Loucy (cell line): Measurements from ENCODE around the gene MRPL45.

Experiments
- H2AFZ ChIP-seq: fragments of 200-600 bp; sonication (generic); 2 replicates; pipeline ENCODE4 v1.6.0; 2016; ENCODE audit warnings: antibody characterized with exemption, mild to moderate bottlenecking, low read length, moderate library complexity
- H3F3A ChIP-seq: fragments of 200-600 bp; 2 replicates; pipeline ENCODE4 v1.6.0; 2016; ENCODE audit warnings: antibody characterized with exemption, low read depth, mild to moderate bottlenecking
- H3K27me3 ChIP-seq: fragments of 200-600 bp; sonication (generic); 2 replicates; pipeline ENCODE4 v1.6.1; 2014; ENCODE audit warnings: low read length, mild to moderate bottlenecking; ENCODE audit not compliant: insufficient read depth, poor library complexity, severe bottlenecking
- H3K36me3 ChIP-seq: fragments of 200-600 bp; sonication (generic); 2 replicates; pipeline ENCODE4 v1.6.1; 2016; ENCODE audit warnings: low read length; ENCODE audit not compliant: insufficient read depth
- H3K4me1 ChIP-seq: fragments of 200-600 bp; sonication (generic); 2 replicates; pipeline ENCODE4 v1.5.1; 2014; ENCODE audit warnings: low read length, mild to moderate bottlenecking; ENCODE audit not compliant: insufficient read depth, poor library complexity, severe bottlenecking
- H3K4me2 ChIP-seq: fragments of 200-600 bp; sonication (generic); 2 replicates; pipeline ENCODE4 v1.6.0; 2014; ENCODE audit warnings: antibody characterized with exemption, low read length, low read depth, mild to moderate bottlenecking; ENCODE audit not compliant: poor library complexity, severe bottlenecking
- H3K4me3 ChIP-seq: fragments of 200-600 bp; sonication (generic); 2 replicates; pipeline ENCODE4 v1.5.1; 2014; ENCODE audit warnings: low read length, mild to moderate bottlenecking, mixed read lengths; ENCODE audit not compliant: poor library complexity, severe bottlenecking
- H3K79me2 ChIP-seq: fragments of 200-600 bp; sonication (generic); 2 replicates; pipeline ENCODE4 v1.6.1; 2014; ENCODE audit warnings: low read length; ENCODE audit not compliant: insufficient read depth
- H3K9ac ChIP-seq: fragments of 200-600 bp; sonication (generic); 2 replicates; pipeline ENCODE4 v1.6.0; 2014; ENCODE audit warnings: mild to moderate bottlenecking, low read depth, low read length, moderate library complexity; ENCODE audit not compliant: poor library complexity, severe bottlenecking
- H3K9me2 ChIP-seq: fragments of 200-600 bp; sonication (generic); replicated peaks from 2 replicates; pipeline ENCODE4 v1.6.1; 2016; ENCODE audit warnings: low read depth, low read length, mixed read lengths
- H3K9me3 ChIP-seq: fragments of 200-600 bp; sonication (generic); 2 replicates; pipeline ENCODE4 v1.6.1; 2014; ENCODE audit warnings: mild to moderate bottlenecking, antibody characterized with exemption, low read length, low read depth; ENCODE audit not compliant: insufficient read depth
- H4K20me1 ChIP-seq: fragments of 200-600 bp; sonication (generic); 2 replicates; pipeline ENCODE4 v1.6.0; 2014; ENCODE audit warnings: antibody characterized with exemption, low read length, mild to moderate bottlenecking; ENCODE audit not compliant: insufficient read depth, poor library complexity, severe bottlenecking
- EZH2phosphoT487 ChIP-seq: fragments of 200-600 bp; IDR thresholded peaks from 2 replicates; pipeline ENCODE4 v1.6.1; 2018; ENCODE audit warnings: antibody characterized with exemption, mild to moderate bottlenecking, moderate library complexity, borderline replicate concordance
- TF ChIP-seq, protein P1 (sequence below): fragments of 200-600 bp; sonication (generic); conservative IDR thresholded peaks from 2 replicates; pipeline ENCODE4 v1.5.1; 2014; ENCODE audit warnings: mild to moderate bottlenecking, antibody characterized with exemption, low read length

The MRPL45 gene

GRCh38 chr17:38329808-38330730, 33.1 kb downstream of the MRPL45 start:
- no peak for TF ChIP-seq EZH2phosphoT487
- TF ChIP-seq, protein P1, sequence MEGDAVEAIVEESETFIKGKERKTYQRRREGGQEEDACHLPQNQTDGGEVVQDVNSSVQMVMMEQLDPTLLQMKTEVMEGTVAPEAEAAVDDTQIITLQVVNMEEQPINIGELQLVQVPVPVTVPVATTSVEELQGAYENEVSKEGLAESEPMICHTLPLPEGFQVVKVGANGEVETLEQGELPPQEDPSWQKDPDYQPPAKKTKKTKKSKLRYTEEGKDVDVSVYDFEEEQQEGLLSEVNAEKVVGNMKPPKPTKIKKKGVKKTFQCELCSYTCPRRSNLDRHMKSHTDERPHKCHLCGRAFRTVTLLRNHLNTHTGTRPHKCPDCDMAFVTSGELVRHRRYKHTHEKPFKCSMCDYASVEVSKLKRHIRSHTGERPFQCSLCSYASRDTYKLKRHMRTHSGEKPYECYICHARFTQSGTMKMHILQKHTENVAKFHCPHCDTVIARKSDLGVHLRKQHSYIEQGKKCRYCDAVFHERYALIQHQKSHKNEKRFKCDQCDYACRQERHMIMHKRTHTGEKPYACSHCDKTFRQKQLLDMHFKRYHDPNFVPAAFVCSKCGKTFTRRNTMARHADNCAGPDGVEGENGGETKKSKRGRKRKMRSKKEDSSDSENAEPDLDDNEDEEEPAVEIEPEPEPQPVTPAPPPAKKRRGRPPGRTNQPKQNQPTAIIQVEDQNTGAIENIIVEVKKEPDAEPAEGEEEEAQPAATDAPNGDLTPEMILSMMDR = no peak
- H3K9me3 ChIP-seq = no peaks in the 10 kb centered on the region
- H3F3A ChIP-seq = no peaks in the 10 kb centered on the region
- no peak overlapping the region for H2AFZ ChIP-seq
- H3K9me2 ChIP-seq = no peaks in the 10 kb centered on the region
- no peak overlapping the region for H3K4me2 ChIP-seq
- H3K9ac ChIP-seq = no peak overlapping the region
- H3K27me3 ChIP-seq = no peaks in the 10 kb centered on the region
- H3K36me3 ChIP-seq = no peaks in the 10 kb centered on the region
- H3K4me1 ChIP-seq = peaks cover 13% of the 10 kb centered on the region
- no peaks in the 10 kb centered on the region for H4K20me1 ChIP-seq
- H3K4me3 ChIP-seq = no peak overlapping the region
- H3K79me2 ChIP-seq = no peaks in the 10 kb centered on the region

DNA sequence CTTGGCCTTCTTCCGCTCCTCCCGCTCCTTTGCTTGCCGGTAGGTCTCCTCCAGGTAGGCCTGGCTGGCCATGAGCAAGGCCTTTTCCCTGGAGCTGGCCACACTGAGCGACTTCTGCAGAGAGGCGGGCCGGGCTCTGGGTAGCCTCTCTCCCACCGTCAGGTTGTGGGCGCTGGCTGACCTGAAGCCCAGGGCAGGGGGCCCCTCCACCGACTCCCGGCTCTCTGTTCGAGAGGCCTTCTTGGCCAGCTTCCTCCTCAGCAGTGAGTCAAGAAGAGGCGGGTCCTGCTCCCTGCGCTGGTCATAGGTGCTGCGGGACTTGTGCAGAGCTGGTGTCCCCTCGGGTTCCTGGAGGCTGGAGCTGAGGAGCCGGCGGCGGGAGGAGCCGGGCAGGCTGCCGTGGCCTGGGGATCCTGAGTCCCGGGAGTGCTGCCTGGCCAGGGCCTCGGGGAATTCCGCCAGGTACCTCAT, 34.0 kb downstream of the MRPL45 start:
- Histone ChIP-seq H3K79me2 (no peaks in the 10 kb centered on the region), H3K4me3 (no peak overlapping the region), H3K9ac (no peak overlapping the region), H3K4me2 (no peak overlapping the region), H2AFZ (no peak overlapping the region), H3K4me1 (peaks cover 5% of the 10 kb centered on the region), H3F3A (no peaks in the 10 kb centered on the region), H3K36me3 (no peaks in the 10 kb centered on the region), H3K27me3 (no peaks in the 10 kb centered on the region), H3K9me3 (no peaks in the 10 kb centered on the region), H4K20me1 (no peaks in the 10 kb centered on the region), H3K9me2 (no peaks in the 10 kb centered on the region)
- TF ChIP-seq EZH2phosphoT487 = no peak
- TF ChIP-seq, protein P1 = no peak

GRCh38 chr17:38332735-38333134, 35.8 kb downstream of the MRPL45 start:
- H3K27me3 ChIP-seq = no peaks in the 10 kb centered on the region
- H3K4me1 ChIP-seq = no peaks in the 10 kb centered on the region
- no peak overlapping the region for H3K4me3 ChIP-seq
- no peak overlapping the region for H3K4me2 ChIP-seq
- no peak overlapping the region for H3K9ac ChIP-seq
- H3F3A ChIP-seq = no peaks in the 10 kb centered on the region
- no peaks in the 10 kb centered on the region for H4K20me1 ChIP-seq
- H3K36me3 ChIP-seq = no peaks in the 10 kb centered on the region
- no peaks in the 10 kb centered on the region for H3K79me2 ChIP-seq
- no peaks in the 10 kb centered on the region for H3K9me3 ChIP-seq
- no peaks in the 10 kb centered on the region for H3K9me2 ChIP-seq
- H2AFZ ChIP-seq = no peak overlapping the region
- TF ChIP-seq, protein P1 = no peak
- TF ChIP-seq EZH2phosphoT487 = no peak
